ENCODE measurements around the gene MFAP5.

Gene MFAP5

GRCh38 chr12:8612629-8613028 is 50.0 kb downstream of the MFAP5 start, which contains the start of gene AICDA:
AICDA (minus strand) TSS chr12:8612859; CDS start chr12:8612767, 92 bp downstream.
- TF ChIP-seq FOXP2 (optimal IDR thresholded peaks at IDR 0.05; ENCODE audit: borderline replicate concordance, extremely low read depth, extremely low read length, insufficient read depth) (no peak), REST (IDR thresholded peaks at IDR 0.05; ENCODE audit: insufficient read depth in 1 of 2, low read depth in 2 of 2, low read length in 2 of 2) (no peak), TAF1 (IDR thresholded peaks at IDR 0.05; ENCODE audit: borderline replicate concordance, insufficient read depth, low read length) (no peak), SIN3A (IDR thresholded peaks at IDR 0.05; ENCODE audit: borderline replicate concordance, insufficient read depth, low read length) (no peak), POLR2AphosphoS5 (IDR thresholded peaks at IDR 0.05; ENCODE audit: low read depth, low read length) (no peak)

- TF ChIP-seq SIN3A (IDR thresholded peaks at IDR 0.05; ENCODE audit: borderline replicate concordance, insufficient read depth, low read length) = no peak
- no peak for TF ChIP-seq FOXP2 (optimal IDR thresholded peaks at IDR 0.05; ENCODE audit: borderline replicate concordance, extremely low read depth, extremely low read length, insufficient read depth)
- no peak for TF ChIP-seq POLR2AphosphoS5 (IDR thresholded peaks at IDR 0.05; ENCODE audit: low read depth, low read length)
- no peak for TF ChIP-seq TAF1 (IDR thresholded peaks at IDR 0.05; ENCODE audit: borderline replicate concordance, insufficient read depth, low read length)
- no peak for TF ChIP-seq REST (IDR thresholded peaks at IDR 0.05; ENCODE audit: insufficient read depth in 1 of 2, low read depth in 2 of 2, low read length in 2 of 2)
Measured at GRCh38 chr12:8609061-8609570, 53.5 kb downstream of the MFAP5 start.

- TF ChIP-seq POLR2AphosphoS5 (IDR thresholded peaks at IDR 0.05; ENCODE audit: low read depth, low read length) = no peak
- no peak for TF ChIP-seq REST (IDR thresholded peaks at IDR 0.05; ENCODE audit: insufficient read depth in 1 of 2, low read depth in 2 of 2, low read length in 2 of 2)
- no peak for TF ChIP-seq TAF1 (IDR thresholded peaks at IDR 0.05; ENCODE audit: borderline replicate concordance, insufficient read depth, low read length)
- no peak for TF ChIP-seq FOXP2 (optimal IDR thresholded peaks at IDR 0.05; ENCODE audit: borderline replicate concordance, extremely low read depth, extremely low read length, insufficient read depth)
- no peak for TF ChIP-seq SIN3A (IDR thresholded peaks at IDR 0.05; ENCODE audit: borderline replicate concordance, insufficient read depth, low read length)
Measured at GRCh38 chr12:8606890-8607289, 55.7 kb downstream of the MFAP5 start.

- no peak for TF ChIP-seq POLR2AphosphoS5 (IDR thresholded peaks at IDR 0.05; ENCODE audit: low read depth, low read length)
- TF ChIP-seq FOXP2 (optimal IDR thresholded peaks at IDR 0.05; ENCODE audit: borderline replicate concordance, extremely low read depth, extremely low read length, insufficient read depth) = no peak
- TF ChIP-seq REST (IDR thresholded peaks at IDR 0.05; ENCODE audit: insufficient read depth in 1 of 2, low read depth in 2 of 2, low read length in 2 of 2) = no peak
- TF ChIP-seq TAF1 (IDR thresholded peaks at IDR 0.05; ENCODE audit: borderline replicate concordance, insufficient read depth, low read length) = no peak
Measured at GRCh38 chr12:8605057-8605456, 57.6 kb downstream of the MFAP5 start.

- TF ChIP-seq SIN3A (IDR thresholded peaks at IDR 0.05; ENCODE audit: borderline replicate concordance, insufficient read depth, low read length) (no peak), TAF1 (IDR thresholded peaks at IDR 0.05; ENCODE audit: borderline replicate concordance, insufficient read depth, low read length) (no peak), REST (IDR thresholded peaks at IDR 0.05; ENCODE audit: insufficient read depth in 1 of 2, low read depth in 2 of 2, low read length in 2 of 2) (no peak), POLR2AphosphoS5 (IDR thresholded peaks at IDR 0.05; ENCODE audit: low read depth, low read length) (no peak), FOXP2 (optimal IDR thresholded peaks at IDR 0.05; ENCODE audit: borderline replicate concordance, extremely low read depth, extremely low read length, insufficient read depth) (no peak)
Measured at GRCh38 chr12:8603856-8604255, 58.8 kb downstream of the MFAP5 start.

Measured in PFSK-1 (cell line).